Ramos (cell line): ENCODE data around the gene CDY1B.
"Not testable (repeated sequence)": the region's sequence is repeated elsewhere in the genome, so short reads cannot be mapped to it uniquely, and the experiment has no call there.

Experiments used
- in situ Hi-C: fragments of 300-500 bp; cut with MboI; formaldehyde crosslinking; loops from one replicate; pipeline ENCODE4 v1.14.3; 2022; ENCODE audit warnings: low sequenced_read_pairs; ENCODE audit not compliant: unreplicated experiment

Gene CDY1B

GRCh38 chrY:24047919-24048318, at the start of gene CDY1B:
CDY1B (minus strand) TSS chrY:24048019; CDS start chrY:24047688, 331 bp downstream.
- in situ Hi-C loops = not testable (repeated sequence)

- in situ Hi-C loops = not testable (repeated sequence)
These were observed 1.7 kb upstream of the CDY1B start for GRCh38 chrY:24049525-24049924.

GRCh38 chrY:24043209-24043608, 4.6 kb downstream of the CDY1B start:
- in situ Hi-C loops = not testable (repeated sequence)

- in situ Hi-C loops = not testable (repeated sequence)
These were observed 8.7 kb downstream of the CDY1B start for GRCh38 chrY:24039008-24039718.

GRCh38 chrY:24026212-24027103, 21.4 kb downstream of the CDY1B start:
- in situ Hi-C loops = not testable (repeated sequence)
